Central memory CD8-positive, alpha-beta T cell (primary cell): ENCODE measurements around the gene TRIM65.

ENCODE experiments used
- ATAC-seq: fragments of 150-1000 bp; cut with Tn5 transposase; replicated peaks from 2 replicates; pipeline ENCODE4 v1.10.0; 2022; ENCODE audit warnings: mild to moderate bottlenecking, moderate FRiP score, moderate number of reproducible peaks; ENCODE audit not compliant: poor library complexity, severe bottlenecking; ENCODE audit errors: extremely low read depth
- DNase-seq, 2 donors: peaks; one replicate each; pipeline ENCODE4 v3.0.0; 2021; ENCODE audit warnings: low spot score in 2 of 2
- H3K27ac Mint-ChIP-seq: one replicate; pipeline ENCODE4 v1.8.0; 2022; ENCODE audit warnings: low read depth, mild to moderate bottlenecking, moderate library complexity, mixed read lengths
- H3K27me3 Mint-ChIP-seq: one replicate; pipeline ENCODE4 v1.8.0; 2022; ENCODE audit warnings: mixed read lengths
- H3K36me3 Mint-ChIP-seq: one replicate; pipeline ENCODE4 v1.8.0; 2022; ENCODE audit warnings: mild to moderate bottlenecking, moderate library complexity, mixed read lengths; ENCODE audit not compliant: insufficient read depth
- H3K4me1 Mint-ChIP-seq: one replicate; pipeline ENCODE4 v1.8.0; 2022; ENCODE audit warnings: mixed read lengths
- H3K4me3 Mint-ChIP-seq: one replicate; pipeline ENCODE4 v1.8.0; 2022; ENCODE audit warnings: mild to moderate bottlenecking, moderate library complexity, mixed read lengths
- H3K9me3 Mint-ChIP-seq: one replicate; pipeline ENCODE4 v1.8.0; 2022; ENCODE audit warnings: mixed read lengths

Gene TRIM65

DNA sequence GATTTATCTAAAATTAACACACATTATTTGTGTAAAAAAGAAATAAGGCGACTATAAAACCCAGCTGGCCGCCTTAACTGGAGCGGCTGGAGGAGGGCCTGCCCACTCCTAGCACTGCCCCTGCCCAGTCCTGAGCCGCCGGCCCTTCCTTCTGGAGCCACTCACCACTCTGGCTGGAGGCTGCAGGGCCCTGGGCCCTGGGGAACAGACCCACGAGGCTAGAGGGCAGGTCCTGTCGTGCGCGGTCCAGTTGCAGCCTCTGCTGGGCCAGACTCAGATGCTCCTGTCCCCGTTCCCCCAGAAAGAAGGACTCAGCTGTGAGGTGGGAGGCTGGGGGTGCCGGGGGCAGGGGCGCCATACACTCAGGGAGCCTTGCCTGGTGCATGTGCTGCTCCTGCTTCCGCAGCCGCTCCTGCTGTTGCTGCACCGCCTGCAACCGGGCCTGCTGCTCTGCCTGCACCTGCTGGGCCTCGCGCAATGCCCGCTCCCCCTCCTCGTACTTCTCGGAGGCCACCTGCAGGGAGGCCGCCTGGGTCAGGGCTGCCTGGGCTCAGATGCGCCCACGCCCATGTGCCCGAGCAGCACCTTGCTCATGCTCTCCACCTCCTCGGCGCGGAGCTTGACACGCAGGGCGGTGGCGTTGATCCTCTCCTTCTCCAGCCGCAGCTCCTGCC, 16.9 kb upstream of the TRIM65 start:
- Mint-ChIP-seq H3K27ac (no peak overlapping the region), H3K9me3 (no peaks in the 10 kb centered on the region), H3K36me3 (peaks cover 2% of the 10 kb centered on the region), H3K4me3 (no peak overlapping the region), H3K4me1 (no peaks in the 10 kb centered on the region), H3K27me3 (no peaks in the 10 kb centered on the region)
- ATAC-seq (no peak), DNase-seq (no peak)

DNA sequence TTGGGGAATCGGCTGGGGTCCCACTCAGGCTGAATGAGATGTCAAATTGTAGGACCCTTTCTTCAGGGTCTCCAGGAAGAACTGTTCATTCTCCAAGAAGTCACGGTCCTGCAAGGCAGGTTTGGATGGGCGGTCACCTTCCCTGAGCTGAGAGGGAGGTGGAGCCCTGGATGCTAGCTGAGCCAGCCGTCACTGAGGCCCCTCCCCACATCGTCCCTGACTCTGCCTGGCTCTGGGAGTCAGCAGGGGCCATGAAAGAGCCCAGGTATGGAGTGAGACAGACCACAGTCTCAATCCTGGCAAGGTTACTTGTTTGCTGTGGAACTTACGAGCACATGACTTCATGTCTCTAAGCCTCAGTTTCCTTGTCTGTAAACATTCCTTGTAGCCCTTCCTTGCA, 13.9 kb upstream of the TRIM65 start:
- ATAC-seq: no peak
- Mint-ChIP-seq H3K27me3 (no peaks in the 10 kb centered on the region), H3K4me3 (no peak overlapping the region), H3K9me3 (no peaks in the 10 kb centered on the region), H3K27ac (no peak overlapping the region), H3K4me1 (no peaks in the 10 kb centered on the region), H3K36me3 (peaks cover 4% of the 10 kb centered on the region)
- DNase-seq: no peak

DNA sequence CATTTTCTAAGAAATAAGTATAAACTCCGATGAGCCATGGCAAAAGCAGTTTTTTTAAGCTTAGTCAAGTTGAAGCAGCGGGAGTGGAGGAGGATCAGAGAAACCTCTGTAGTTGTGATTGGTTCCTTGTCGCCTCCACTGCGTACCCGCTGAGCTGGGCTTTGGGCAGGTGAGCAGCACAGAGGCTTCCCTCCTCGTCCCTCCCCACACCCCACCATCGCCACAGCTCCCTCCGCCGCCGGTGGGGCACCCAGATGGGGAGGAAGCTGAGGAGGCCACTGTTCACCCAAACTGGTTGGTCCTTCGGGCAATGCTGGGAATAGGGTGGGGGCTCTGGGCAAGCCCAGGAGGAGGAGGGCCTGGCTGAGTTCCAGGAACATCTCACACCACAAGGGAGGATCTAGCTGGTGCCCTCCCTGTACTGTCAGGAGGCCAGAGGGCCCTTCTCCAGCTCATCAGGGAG, 13.1 kb upstream of the TRIM65 start:
- H3K27me3 Mint-ChIP-seq: no peaks in the 10 kb centered on the region
- H3K9me3 Mint-ChIP-seq: no peaks in the 10 kb centered on the region
- peaks cover 3% of the 10 kb centered on the region for H3K36me3 Mint-ChIP-seq
- no peak overlapping the region for H3K27ac Mint-ChIP-seq
- H3K4me1 Mint-ChIP-seq: peaks cover 1% of the 10 kb centered on the region
- no peak overlapping the region for H3K4me3 Mint-ChIP-seq
- no peak for DNase-seq
- ATAC-seq: no peak

DNA sequence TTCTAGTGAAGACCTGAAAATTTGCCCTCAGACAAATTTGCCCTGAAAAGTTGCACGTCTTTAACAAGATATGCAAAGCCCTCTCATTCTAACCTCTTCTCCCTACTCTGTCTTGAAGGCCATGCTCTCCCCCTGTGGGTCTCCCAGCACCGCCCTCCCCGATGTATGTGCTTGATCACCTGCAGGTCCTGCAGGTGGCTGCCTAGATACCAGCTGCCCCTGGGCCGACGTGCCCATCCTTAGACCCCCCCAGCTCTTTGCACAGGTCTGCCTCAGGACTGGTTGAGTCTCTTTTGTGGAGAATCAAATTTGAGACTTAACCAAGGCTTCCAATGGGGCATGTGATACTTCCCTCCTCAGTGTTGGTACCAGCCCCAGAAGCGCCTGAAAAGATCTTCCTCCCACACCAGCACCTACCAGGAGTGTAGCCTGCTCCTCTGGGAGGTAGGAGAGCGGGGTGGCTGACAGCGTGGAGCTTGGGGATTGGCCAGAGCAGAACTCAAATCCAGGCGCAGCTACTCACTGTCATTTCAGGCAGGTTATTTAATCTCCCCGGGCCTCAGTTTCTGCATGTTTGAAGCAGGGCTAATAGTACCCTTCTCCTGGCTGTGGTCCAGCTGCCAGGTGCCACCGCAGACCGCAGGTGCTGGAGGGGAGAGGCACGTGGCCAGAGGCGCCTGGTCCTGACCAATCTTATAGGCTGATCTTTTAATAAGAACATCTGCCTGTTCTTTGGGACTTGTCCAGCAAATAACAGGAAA, 12.5 kb upstream of the TRIM65 start:
- Mint-ChIP-seq H3K4me3 (no peak overlapping the region), H3K27ac (no peak overlapping the region), H3K4me1 (peaks cover 7% of the 10 kb centered on the region), H3K36me3 (peaks cover 9% of the 10 kb centered on the region), H3K9me3 (no peaks in the 10 kb centered on the region), H3K27me3 (no peaks in the 10 kb centered on the region)
- ATAC-seq: no peak
- DNase-seq: no peak

DNA sequence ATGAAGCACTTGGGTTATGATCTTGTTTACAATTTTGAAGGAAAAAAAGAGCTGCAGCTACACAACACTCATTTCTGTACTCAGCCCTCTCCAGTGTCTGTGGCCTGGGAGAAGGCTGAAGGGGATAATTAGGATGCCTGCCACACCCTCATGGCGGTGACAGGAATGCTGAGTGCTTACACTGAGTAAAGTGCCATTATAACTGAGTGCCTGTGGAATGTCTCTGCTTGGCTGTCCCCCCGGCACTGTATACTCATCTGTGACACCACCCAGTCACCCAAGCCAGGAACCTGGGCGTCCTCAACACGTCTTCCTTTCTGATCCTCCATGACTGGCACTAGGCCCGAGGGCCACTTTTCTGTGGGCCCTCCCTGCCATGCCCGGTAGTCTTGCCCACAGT, 11.4 kb upstream of the TRIM65 start:
- Mint-ChIP-seq H3K4me3 (no peak overlapping the region), H3K9me3 (no peaks in the 10 kb centered on the region), H3K27ac (peak overlapping the region; percentile 29), H3K4me1 (peaks cover 12% of the 10 kb centered on the region), H3K36me3 (peaks cover 13% of the 10 kb centered on the region), H3K27me3 (no peaks in the 10 kb centered on the region)
- DNase-seq: no peak
- ATAC-seq: no peak

DNA sequence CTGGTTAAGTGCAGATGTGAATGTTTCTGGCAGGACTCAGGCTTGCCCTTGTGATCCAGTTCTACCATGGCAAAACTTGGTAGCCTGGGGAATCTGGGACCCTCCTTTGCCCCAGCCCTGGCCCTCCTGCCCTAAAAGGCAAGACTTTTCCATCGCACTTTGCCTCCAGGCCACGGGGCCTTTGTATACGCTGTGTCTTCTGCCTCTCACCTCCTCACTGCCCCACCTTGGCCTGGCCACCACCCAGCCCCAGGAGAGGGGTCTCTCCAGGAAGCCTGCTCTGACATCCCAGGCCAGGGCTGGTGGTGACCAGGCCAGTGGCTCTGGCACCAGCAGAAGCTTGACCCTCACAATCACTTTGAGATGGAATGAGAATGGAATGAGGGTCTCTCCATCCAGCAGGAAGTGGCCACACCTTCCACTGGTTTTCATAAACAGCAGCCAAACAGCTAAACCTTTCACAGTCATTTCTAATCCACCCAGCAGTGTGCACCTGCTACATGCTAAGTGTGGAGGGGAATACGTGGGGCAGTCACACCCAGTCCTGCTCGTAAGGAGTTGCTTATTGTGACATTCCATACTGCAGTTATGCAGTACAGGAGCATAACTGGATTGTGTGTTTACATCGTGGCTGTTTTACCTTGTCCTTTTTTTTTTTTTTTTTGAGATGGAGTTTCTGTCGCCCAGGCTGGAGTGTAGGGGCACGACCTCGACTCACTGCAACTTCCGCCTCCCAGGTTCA, 9.6 kb upstream of the TRIM65 start:
- no peaks in the 10 kb centered on the region for H3K9me3 Mint-ChIP-seq
- H3K36me3 Mint-ChIP-seq: peaks cover 13% of the 10 kb centered on the region
- peaks cover 12% of the 10 kb centered on the region for H3K4me1 Mint-ChIP-seq
- peak overlapping the region; percentile 32 for H3K4me3 Mint-ChIP-seq
- H3K27me3 Mint-ChIP-seq: no peaks in the 10 kb centered on the region
- peak overlapping the region; percentile 29 for H3K27ac Mint-ChIP-seq
- ATAC-seq (no peak), DNase-seq (no peak)

DNA sequence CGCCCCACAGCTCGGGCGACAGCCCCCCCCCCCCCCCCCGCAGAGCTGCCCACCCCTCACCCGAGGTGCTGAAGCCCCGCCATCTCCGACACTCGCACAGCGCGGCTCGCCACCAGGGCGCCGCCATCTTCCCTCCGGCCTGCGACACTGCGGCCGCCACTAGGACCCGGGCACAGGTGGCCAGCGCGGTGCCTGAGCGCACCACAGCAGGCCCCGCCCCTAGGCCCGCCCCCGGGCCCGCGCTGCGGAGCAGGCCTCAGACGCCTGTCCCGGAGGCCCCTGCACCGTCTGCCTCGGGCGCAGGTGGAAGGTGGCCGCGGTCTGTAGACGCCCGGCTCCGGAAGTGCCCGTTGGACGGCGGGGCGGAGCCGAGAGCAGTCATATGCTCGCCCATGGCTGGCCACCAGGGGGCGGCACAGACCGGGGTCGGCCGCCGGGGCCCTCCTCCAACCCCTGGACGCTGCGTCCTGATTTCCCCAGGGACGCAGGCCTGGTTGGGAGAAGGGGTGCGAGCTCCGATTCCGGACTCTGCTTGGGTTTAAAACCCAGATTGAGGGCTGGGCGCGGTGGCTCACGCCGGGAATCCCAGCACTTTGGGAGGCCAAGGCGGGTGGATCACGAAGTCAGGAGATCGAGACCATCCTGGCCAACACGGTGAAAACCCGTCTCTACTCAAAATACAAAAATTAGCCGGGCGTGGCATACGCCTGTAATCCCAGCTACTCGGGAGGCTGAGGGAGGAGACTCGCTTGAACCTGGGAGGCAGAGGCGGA, 8.2 kb upstream of the TRIM65 start, which contains the start of gene MRPL38:
Gene MRPL38 (minus strand): TSS at position 136 of the 773 bp plus-strand sequence. CDS start 9 bp downstream, at position 127.
- Mint-ChIP-seq H3K4me3 (peak within 1 kb of the TSS; percentile 90), H3K9me3 (no peaks in the 10 kb centered on the region), H3K36me3 (peaks cover 26% of the 10 kb centered on the region), H3K4me1 (peaks cover 12% of the 10 kb centered on the region), H3K27me3 (no peaks in the 10 kb centered on the region), H3K27ac (peak within 1 kb of the TSS; percentile 93)
- DNase-seq (peak; percentile 93 to 94), ATAC-seq (peak; percentile 99)

DNA sequence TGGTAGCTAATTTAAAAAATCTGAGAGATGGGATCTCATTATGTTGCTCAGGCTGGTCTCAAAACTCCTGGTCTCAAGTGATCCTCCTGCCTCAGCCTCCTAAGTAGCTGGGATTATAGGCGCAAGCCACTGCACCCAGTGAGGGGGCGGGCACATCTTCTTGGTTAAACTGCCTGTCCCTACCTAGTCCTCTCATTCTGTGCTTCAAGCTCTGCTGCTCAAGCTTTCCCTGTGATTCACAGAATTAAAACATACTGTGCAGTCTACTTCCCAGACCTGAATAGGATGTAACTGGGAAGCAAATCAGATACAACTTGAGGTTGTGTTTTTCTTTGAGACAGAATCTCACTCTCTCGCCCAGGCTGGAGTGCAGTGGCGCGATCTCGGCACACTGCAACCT, 5.7 kb upstream of the TRIM65 start:
- H3K27me3 Mint-ChIP-seq: no peaks in the 10 kb centered on the region
- no peak overlapping the region for H3K4me3 Mint-ChIP-seq
- peaks cover 23% of the 10 kb centered on the region for H3K4me1 Mint-ChIP-seq
- DNase-seq: no peak
- H3K36me3 Mint-ChIP-seq: peaks cover 32% of the 10 kb centered on the region
- ATAC-seq: no peak
- no peak overlapping the region for H3K27ac Mint-ChIP-seq
- H3K9me3 Mint-ChIP-seq: no peaks in the 10 kb centered on the region

DNA sequence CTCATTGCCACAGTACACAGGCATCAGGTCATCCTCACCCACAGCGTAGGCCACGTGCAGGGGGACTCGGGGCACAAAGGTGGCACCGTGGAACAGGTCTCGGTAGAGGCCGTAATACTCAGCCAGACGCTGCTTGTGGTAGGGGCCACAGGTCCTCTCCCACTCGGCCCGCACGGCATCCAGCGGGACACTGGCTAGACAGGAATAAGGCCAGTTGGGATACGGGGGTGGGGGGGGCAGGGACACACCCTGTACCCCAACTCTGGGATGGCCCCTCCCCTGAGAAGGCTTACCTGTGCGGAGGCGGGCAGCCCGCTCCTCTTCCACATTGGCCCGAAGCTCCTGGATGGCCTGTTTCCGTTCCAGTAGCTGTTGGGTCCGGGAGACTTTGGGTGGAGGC, 5.0 kb upstream of the TRIM65 start:
- H3K27ac Mint-ChIP-seq: no peak overlapping the region
- no peak overlapping the region for H3K4me3 Mint-ChIP-seq
- H3K4me1 Mint-ChIP-seq: peaks cover 25% of the 10 kb centered on the region
- peaks cover 32% of the 10 kb centered on the region for H3K36me3 Mint-ChIP-seq
- no peaks in the 10 kb centered on the region for H3K27me3 Mint-ChIP-seq
- H3K9me3 Mint-ChIP-seq: no peaks in the 10 kb centered on the region
- ATAC-seq (no peak), DNase-seq (no peak)

DNA sequence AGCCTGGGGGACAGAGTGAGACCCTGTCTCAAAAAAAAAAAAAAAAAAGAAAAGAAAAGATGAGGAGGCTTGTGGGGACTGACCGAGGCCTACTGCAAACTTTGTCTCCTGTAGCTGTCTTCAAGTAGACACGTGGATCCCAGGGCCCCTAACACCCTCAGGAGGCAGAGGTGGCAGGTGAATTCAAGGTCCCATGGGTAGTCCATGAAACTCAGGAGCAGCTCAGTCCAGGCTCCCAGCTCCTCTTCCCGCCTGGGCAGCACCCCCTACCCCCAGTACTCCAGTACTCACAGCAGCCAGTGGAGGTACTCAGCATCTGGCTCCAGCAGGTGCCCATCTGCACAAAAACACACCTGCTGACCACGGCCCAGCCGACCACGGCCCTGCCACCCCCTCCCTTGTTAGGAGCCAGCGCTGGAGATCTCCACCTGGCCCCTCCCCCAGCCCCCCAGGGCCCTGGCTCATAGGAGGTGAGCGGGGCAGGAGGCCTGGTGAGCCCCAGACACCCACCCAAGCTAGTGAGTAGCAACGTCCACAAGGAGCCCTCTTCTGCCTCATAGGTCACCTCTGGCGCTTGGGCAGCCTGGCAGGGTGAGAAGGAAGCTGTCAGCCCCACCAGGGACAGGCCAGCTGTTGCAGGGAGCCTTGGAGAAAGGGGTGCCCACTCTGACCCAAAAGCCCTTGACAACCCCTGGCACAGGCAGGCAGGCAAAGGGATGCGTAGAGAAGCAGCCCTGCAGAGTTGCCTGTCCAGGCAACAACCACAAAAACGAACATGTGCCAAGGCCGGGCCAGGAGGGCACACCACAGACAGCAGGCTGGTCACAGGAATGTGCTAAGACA, 4.2 kb upstream of the TRIM65 start:
- ATAC-seq: no peak
- H3K9me3 Mint-ChIP-seq: no peaks in the 10 kb centered on the region
- H3K27ac Mint-ChIP-seq: no peak overlapping the region
- DNase-seq: no peak
- peaks cover 30% of the 10 kb centered on the region for H3K36me3 Mint-ChIP-seq
- H3K4me3 Mint-ChIP-seq: no peak overlapping the region
- H3K4me1 Mint-ChIP-seq: peaks cover 27% of the 10 kb centered on the region
- no peaks in the 10 kb centered on the region for H3K27me3 Mint-ChIP-seq

DNA sequence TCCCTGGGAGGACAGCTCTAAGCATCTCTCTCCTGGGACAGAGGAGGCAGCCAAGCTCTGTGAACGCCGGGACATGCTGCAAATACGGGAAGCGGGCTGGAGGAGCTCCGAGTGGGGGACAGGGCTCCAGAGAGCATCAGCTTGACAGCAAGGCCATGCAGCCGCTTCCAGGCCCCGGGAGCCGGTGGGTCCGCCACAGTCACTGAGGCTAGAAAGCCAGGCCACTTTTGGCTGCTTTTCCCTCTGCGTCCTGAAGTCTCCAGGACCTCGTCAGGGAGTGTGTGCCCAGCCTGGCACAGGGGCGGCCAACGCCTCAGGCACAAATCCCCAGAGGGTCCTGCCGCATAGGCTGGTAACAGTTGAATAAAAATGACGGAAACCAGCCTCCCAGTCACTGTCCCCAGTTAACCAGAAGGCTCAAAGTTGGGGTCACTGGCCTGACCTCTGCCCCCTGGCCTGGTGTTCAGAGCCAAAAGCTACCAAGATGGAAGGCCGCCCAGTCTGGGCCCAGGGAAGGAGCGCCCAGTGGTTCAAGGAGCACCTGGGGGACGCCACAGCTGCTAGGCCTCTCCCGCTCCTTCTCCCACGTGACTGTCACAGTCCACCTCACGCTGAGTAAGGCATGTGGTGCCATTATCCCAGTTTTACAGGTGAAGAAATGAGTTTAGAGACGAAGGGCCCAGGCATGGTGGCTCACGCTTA, 3.2 kb upstream of the TRIM65 start:
- Mint-ChIP-seq H3K27ac (no peak overlapping the region), H3K27me3 (no peaks in the 10 kb centered on the region)
- no peak for ATAC-seq

More for the DNA sequence above, 3.2 kb upstream of the TRIM65 start:
- Mint-ChIP-seq H3K4me3 (no peak overlapping the region), H3K4me1 (peaks cover 37% of the 10 kb centered on the region), H3K36me3 (peaks cover 31% of the 10 kb centered on the region), H3K9me3 (no peaks in the 10 kb centered on the region)
- no peak for DNase-seq
